K562 (cell line): Measurements from ENCODE around the gene SEPTIN12. TPM values are rescaled to one million over a fixed set of nuclear protein-coding genes. Genes with fewer than 3 reads are reported as not detected.

Experiments
- BRD9 ChIP-seq: fragments of 450-650 bp; IDR thresholded peaks from 2 replicates; pipeline ENCODE4 v1.6.1; 2018; ENCODE audit warnings: low read depth; ENCODE audit not compliant: partially characterized antibody
- EP400 ChIP-seq: fragments of 450-650 bp; IDR thresholded peaks from 2 replicates; pipeline ENCODE4 v1.6.1; 2017; ENCODE audit warnings: antibody characterized with exemption, mild to moderate bottlenecking, moderate library complexity
- HNRNPLL ChIP-seq: fragments of 200-400 bp; formaldehyde crosslinking; IDR thresholded peaks from 2 replicates; pipeline ENCODE4 v1.6.1; 2017; ENCODE audit warnings: low read length, low read depth, mild to moderate bottlenecking; ENCODE audit not compliant: poor library complexity, severe bottlenecking
- KHSRP ChIP-seq: fragments of 450-650 bp; IDR thresholded peaks from 2 replicates; pipeline ENCODE4 v1.6.1; 2017
- NCOA4 ChIP-seq: fragments of 450-650 bp; IDR thresholded peaks from 2 replicates; pipeline ENCODE4 v1.6.1; 2018; ENCODE audit warnings: mild to moderate bottlenecking; ENCODE audit not compliant: partially characterized antibody
- PHF8 ChIP-seq: fragments of 200-600 bp; sonication (generic); IDR thresholded peaks from 2 replicates; pipeline ENCODE4 v1.6.1; 2012; ENCODE audit warnings: mixed run types, mild to moderate bottlenecking, inconsistent platforms, low read length, moderate library complexity, borderline replicate concordance
- TEAD1 ChIP-seq, 2 experiments: fragments of 450-650 bp in 1 of 2; sonication (generic) in 1 of 2; formaldehyde crosslinking; IDR thresholded peaks; 2 replicates each; pipeline versions ENCODE4 v1.4.0 to v1.8.0; 2020 to 2022; ENCODE audit warnings: mild to moderate bottlenecking in 2 of 2, missing genetic modification reagents in 1 of 2
- polyA plus RNA-seq, 8 experiments: library from polyadenylated mRNA; depleted of rRNA in 4 of 8; stranded (reverse) in 5 of 8; unstranded in 3 of 8; fragments of >200 nt; fragmentation: Nextera tagmentation in 2 of 8; fragmentation: Illumina TruSeq in 1 of 8; extraction: Ambion mirVana in 2 of 8; extraction: Trizol in 1 of 8; gene quantifications; 2 replicates each; pipeline versions ENCODE4 v1.2.1 to v1.2.3, GENCODE V29; 2011 to 2014; ENCODE audit warnings: inconsistent platforms in 1 of 8, missing spikeins in 1 of 8
- total RNA-seq, 7 experiments: library from RNA; depleted of rRNA in 6 of 7; stranded (reverse); fragments of >200 nt in 6 of 7; fragmentation: Illumina TruSeq in 2 of 7; extraction: Trizol in 2 of 7; gene quantifications; 2 replicates each; pipeline versions ENCODE4 v1.2.1 to v1.2.3, GENCODE V29; 2011 to 2021; ENCODE audit warnings: low replicate concordance in 1 of 7
- TF ChIP-seq, protein P1 (sequence below): fragments of 450-650 bp; IDR thresholded peaks from 2 replicates; pipeline ENCODE4 v1.6.1; 2016; ENCODE audit warnings: mild to moderate bottlenecking, moderate library complexity
- TF ChIP-seq, protein P2 (sequence below): fragments of 450-650 bp; IDR thresholded peaks from 2 replicates; pipeline ENCODE4 v1.7.1; 2018; ENCODE audit warnings: mild to moderate bottlenecking, low read depth; ENCODE audit not compliant: partially characterized antibody
- TF ChIP-seq, protein P3 (sequence below): fragments of 450-650 bp; IDR thresholded peaks from 2 replicates; pipeline ENCODE4 v1.6.1; 2016; ENCODE audit warnings: antibody characterized with exemption

The SEPTIN12 gene
- total and polyA plus RNA-seq, 9 of the 15 experiments (the other 6 are each of a cell fraction or from before 2014, with no cell fraction given), result not detected

DNA sequence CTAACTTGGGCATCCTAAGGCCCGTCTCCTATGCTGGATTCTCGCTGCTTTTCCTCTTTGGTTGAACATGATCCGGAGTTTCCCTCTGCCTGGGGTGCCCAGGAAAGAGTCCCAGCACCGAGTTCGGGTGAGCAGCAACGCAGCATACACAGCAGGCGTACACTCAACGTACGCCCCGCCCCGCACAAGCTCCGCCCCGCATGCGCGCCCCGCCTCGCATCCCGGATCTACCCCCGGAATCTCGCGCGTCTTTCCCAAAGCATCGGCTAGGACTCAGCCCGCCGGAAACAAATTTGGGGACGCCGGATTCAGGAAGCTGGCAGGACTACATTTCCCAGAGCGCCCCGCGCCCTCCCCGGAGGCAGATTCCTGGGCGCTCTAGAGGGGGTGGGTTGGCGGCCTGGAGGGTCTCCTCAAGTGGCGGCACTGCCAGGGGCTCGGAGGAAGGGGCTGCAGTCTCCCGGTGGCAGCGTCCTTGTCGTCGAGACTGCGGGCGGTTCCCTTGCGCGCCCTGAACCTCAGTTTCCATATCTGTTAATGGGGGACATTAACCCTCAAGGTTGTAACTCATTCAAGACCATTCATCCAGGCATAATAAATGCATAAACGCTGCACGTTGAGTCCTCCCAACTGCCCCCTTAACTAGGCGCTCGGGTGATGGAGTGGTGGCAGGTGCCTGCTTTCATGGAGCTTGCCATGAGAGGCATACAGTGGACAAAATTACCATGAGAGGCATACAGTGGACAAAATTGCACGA, 19.4 kb downstream of the SEPTIN12 start (continued):
- TF ChIP-seq, protein P1, sequence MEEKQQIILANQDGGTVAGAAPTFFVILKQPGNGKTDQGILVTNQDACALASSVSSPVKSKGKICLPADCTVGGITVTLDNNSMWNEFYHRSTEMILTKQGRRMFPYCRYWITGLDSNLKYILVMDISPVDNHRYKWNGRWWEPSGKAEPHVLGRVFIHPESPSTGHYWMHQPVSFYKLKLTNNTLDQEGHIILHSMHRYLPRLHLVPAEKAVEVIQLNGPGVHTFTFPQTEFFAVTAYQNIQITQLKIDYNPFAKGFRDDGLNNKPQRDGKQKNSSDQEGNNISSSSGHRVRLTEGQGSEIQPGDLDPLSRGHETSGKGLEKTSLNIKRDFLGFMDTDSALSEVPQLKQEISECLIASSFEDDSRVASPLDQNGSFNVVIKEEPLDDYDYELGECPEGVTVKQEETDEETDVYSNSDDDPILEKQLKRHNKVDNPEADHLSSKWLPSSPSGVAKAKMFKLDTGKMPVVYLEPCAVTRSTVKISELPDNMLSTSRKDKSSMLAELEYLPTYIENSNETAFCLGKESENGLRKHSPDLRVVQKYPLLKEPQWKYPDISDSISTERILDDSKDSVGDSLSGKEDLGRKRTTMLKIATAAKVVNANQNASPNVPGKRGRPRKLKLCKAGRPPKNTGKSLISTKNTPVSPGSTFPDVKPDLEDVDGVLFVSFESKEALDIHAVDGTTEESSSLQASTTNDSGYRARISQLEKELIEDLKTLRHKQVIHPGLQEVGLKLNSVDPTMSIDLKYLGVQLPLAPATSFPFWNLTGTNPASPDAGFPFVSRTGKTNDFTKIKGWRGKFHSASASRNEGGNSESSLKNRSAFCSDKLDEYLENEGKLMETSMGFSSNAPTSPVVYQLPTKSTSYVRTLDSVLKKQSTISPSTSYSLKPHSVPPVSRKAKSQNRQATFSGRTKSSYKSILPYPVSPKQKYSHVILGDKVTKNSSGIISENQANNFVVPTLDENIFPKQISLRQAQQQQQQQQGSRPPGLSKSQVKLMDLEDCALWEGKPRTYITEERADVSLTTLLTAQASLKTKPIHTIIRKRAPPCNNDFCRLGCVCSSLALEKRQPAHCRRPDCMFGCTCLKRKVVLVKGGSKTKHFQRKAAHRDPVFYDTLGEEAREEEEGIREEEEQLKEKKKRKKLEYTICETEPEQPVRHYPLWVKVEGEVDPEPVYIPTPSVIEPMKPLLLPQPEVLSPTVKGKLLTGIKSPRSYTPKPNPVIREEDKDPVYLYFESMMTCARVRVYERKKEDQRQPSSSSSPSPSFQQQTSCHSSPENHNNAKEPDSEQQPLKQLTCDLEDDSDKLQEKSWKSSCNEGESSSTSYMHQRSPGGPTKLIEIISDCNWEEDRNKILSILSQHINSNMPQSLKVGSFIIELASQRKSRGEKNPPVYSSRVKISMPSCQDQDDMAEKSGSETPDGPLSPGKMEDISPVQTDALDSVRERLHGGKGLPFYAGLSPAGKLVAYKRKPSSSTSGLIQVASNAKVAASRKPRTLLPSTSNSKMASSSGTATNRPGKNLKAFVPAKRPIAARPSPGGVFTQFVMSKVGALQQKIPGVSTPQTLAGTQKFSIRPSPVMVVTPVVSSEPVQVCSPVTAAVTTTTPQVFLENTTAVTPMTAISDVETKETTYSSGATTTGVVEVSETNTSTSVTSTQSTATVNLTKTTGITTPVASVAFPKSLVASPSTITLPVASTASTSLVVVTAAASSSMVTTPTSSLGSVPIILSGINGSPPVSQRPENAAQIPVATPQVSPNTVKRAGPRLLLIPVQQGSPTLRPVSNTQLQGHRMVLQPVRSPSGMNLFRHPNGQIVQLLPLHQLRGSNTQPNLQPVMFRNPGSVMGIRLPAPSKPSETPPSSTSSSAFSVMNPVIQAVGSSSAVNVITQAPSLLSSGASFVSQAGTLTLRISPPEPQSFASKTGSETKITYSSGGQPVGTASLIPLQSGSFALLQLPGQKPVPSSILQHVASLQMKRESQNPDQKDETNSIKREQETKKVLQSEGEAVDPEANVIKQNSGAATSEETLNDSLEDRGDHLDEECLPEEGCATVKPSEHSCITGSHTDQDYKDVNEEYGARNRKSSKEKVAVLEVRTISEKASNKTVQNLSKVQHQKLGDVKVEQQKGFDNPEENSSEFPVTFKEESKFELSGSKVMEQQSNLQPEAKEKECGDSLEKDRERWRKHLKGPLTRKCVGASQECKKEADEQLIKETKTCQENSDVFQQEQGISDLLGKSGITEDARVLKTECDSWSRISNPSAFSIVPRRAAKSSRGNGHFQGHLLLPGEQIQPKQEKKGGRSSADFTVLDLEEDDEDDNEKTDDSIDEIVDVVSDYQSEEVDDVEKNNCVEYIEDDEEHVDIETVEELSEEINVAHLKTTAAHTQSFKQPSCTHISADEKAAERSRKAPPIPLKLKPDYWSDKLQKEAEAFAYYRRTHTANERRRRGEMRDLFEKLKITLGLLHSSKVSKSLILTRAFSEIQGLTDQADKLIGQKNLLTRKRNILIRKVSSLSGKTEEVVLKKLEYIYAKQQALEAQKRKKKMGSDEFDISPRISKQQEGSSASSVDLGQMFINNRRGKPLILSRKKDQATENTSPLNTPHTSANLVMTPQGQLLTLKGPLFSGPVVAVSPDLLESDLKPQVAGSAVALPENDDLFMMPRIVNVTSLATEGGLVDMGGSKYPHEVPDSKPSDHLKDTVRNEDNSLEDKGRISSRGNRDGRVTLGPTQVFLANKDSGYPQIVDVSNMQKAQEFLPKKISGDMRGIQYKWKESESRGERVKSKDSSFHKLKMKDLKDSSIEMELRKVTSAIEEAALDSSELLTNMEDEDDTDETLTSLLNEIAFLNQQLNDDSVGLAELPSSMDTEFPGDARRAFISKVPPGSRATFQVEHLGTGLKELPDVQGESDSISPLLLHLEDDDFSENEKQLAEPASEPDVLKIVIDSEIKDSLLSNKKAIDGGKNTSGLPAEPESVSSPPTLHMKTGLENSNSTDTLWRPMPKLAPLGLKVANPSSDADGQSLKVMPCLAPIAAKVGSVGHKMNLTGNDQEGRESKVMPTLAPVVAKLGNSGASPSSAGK, result no peak
- TF ChIP-seq EP400 (peak; percentile 53; the same call in 1 of the 2 replicates), PHF8 (peak; percentile 73; the same call in 1 of the 2 replicates), TEAD1 (CRISPR knock-in tag; IDR thresholded peaks at IDR 0.05) (peak in 1 of 2 experiments; percentile 94; a peak in 2 of 4 replicates), KHSRP (no peak), HNRNPLL (peak; percentile 92), NCOA4 (no peak), BRD9 (peak; percentile 5)
- TF ChIP-seq, protein P2, sequence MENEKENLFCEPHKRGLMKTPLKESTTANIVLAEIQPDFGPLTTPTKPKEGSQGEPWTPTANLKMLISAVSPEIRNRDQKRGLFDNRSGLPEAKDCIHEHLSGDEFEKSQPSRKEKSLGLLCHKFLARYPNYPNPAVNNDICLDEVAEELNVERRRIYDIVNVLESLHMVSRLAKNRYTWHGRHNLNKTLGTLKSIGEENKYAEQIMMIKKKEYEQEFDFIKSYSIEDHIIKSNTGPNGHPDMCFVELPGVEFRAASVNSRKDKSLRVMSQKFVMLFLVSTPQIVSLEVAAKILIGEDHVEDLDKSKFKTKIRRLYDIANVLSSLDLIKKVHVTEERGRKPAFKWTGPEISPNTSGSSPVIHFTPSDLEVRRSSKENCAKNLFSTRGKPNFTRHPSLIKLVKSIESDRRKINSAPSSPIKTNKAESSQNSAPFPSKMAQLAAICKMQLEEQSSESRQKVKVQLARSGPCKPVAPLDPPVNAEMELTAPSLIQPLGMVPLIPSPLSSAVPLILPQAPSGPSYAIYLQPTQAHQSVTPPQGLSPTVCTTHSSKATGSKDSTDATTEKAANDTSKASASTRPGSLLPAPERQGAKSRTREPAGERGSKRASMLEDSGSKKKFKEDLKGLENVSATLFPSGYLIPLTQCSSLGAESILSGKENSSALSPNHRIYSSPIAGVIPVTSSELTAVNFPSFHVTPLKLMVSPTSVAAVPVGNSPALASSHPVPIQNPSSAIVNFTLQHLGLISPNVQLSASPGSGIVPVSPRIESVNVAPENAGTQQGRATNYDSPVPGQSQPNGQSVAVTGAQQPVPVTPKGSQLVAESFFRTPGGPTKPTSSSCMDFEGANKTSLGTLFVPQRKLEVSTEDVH, result peak; percentile 39
- TF ChIP-seq, protein P3, sequence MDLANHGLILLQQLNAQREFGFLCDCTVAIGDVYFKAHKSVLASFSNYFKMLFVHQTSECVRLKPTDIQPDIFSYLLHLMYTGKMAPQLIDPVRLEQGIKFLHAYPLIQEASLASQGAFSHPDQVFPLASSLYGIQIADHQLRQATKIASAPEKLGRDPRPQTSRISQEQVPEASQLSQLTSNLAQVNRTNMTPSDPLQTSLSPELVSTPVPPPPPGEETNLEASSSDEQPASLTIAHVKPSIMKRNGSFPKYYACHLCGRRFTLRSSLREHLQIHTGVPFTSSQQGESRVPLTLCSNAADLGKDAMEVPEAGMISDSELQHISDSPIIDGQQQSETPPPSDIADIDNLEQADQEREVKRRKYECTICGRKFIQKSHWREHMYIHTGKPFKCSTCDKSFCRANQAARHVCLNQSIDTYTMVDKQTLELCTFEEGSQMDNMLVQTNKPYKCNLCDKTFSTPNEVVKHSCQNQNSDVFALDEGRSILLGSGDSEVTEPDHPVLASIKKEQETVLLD, result peak; percentile 78; the same call in 1 of the 2 replicates
